ENCODE measurements around the gene ANXA4.

DNA sequence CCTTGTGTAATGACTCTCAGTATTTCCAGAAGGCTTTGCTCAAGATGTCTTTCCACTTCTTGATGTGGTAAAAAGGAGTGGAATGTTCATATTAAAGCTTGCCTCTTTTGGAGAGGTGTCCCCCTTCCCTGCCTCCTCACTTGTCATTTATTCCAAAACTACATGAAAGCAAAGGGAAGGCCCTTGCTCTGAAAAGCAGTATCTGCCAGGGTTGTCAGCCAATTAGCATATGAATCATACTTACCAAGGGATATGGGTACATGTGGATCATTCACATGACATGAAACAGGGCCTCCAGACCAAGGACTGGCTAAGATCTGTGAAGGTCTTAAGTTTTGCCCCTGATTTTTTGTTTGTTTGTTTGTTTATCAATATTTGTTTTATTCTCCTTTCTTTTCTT is 31.3 kb downstream of the ANXA4 start:
- TF ChIP-seq SRF (IDR thresholded peaks at IDR 0.05; ENCODE audit: low read depth, low read length) (no peak), TAF1 (CRISPR knock-in tag; IDR thresholded peaks at IDR 0.05) (no peak), NCOR1 (IDR thresholded peaks at IDR 0.05; ENCODE audit: borderline replicate concordance, low read length) (no peak), TAF15 (IDR thresholded peaks at IDR 0.05; ENCODE audit: low read depth, low read length, poor library complexity, severe bottlenecking) (no peak), PTBP1 (IDR thresholded peaks at IDR 0.05; ENCODE audit: low read depth, low read length, poor library complexity, severe bottlenecking) (no peak), TGIF2 (CRISPR knock-in tag; IDR thresholded peaks at IDR 0.05) (no peak), ZNF83 (CRISPR knock-in tag; IDR thresholded peaks at IDR 0.05; ENCODE audit: borderline replicate concordance) (no peak), ZNF709 (CRISPR knock-in tag; IDR thresholded peaks at IDR 0.05) (no peak), RAD21 (CRISPR knock-in tag; IDR thresholded peaks at IDR 0.05) (no peak), POLR2A (IDR thresholded peaks at IDR 0.05; ENCODE audit: insufficient read depth in 1 of 2, low read depth in 2 of 2, low read length in 2 of 2) (no peak)
- TF ChIP-seq, protein P1, sequence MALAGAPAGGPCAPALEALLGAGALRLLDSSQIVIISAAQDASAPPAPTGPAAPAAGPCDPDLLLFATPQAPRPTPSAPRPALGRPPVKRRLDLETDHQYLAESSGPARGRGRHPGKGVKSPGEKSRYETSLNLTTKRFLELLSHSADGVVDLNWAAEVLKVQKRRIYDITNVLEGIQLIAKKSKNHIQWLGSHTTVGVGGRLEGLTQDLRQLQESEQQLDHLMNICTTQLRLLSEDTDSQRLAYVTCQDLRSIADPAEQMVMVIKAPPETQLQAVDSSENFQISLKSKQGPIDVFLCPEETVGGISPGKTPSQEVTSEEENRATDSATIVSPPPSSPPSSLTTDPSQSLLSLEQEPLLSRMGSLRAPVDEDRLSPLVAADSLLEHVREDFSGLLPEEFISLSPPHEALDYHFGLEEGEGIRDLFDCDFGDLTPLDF (CRISPR knock-in tag; IDR thresholded peaks at IDR 0.05): no peak
- TF ChIP-seq, protein P2, sequence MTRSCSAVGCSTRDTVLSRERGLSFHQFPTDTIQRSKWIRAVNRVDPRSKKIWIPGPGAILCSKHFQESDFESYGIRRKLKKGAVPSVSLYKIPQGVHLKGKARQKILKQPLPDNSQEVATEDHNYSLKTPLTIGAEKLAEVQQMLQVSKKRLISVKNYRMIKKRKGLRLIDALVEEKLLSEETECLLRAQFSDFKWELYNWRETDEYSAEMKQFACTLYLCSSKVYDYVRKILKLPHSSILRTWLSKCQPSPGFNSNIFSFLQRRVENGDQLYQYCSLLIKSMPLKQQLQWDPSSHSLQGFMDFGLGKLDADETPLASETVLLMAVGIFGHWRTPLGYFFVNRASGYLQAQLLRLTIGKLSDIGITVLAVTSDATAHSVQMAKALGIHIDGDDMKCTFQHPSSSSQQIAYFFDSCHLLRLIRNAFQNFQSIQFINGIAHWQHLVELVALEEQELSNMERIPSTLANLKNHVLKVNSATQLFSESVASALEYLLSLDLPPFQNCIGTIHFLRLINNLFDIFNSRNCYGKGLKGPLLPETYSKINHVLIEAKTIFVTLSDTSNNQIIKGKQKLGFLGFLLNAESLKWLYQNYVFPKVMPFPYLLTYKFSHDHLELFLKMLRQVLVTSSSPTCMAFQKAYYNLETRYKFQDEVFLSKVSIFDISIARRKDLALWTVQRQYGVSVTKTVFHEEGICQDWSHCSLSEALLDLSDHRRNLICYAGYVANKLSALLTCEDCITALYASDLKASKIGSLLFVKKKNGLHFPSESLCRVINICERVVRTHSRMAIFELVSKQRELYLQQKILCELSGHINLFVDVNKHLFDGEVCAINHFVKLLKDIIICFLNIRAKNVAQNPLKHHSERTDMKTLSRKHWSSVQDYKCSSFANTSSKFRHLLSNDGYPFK (CRISPR knock-in tag; IDR thresholded peaks at IDR 0.05; ENCODE audit: borderline replicate concordance): no peak
- TF ChIP-seq, protein P3, sequence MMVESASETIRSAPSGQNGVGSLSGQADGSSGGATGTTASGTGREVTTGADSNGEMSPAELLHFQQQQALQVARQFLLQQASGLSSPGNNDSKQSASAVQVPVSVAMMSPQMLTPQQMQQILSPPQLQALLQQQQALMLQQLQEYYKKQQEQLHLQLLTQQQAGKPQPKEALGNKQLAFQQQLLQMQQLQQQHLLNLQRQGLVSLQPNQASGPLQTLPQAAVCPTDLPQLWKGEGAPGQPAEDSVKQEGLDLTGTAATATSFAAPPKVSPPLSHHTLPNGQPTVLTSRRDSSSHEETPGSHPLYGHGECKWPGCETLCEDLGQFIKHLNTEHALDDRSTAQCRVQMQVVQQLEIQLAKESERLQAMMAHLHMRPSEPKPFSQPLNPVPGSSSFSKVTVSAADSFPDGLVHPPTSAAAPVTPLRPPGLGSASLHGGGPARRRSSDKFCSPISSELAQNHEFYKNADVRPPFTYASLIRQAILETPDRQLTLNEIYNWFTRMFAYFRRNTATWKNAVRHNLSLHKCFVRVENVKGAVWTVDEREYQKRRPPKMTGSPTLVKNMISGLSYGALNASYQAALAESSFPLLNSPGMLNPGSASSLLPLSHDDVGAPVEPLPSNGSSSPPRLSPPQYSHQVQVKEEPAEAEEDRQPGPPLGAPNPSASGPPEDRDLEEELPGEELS (CRISPR knock-in tag; IDR thresholded peaks at IDR 0.05): no peak

All from HepG2 (cell line).